GM12891 (cell line): Measurements from ENCODE around the gene AP2A1.

Experiments
- PAX5 ChIP-seq: IDR thresholded peaks from 2 replicates; pipeline ENCODE4 v1.6.1; 2011; ENCODE audit warnings: low read length, moderate library complexity, mild to moderate bottlenecking; ENCODE audit not compliant: insufficient read depth, severe bottlenecking
- POLR2A ChIP-seq: IDR thresholded peaks from 2 replicates; pipeline ENCODE4 v1.6.1; 2011; ENCODE audit warnings: low read depth, low read length, control low read depth
- POLR2AphosphoS5 ChIP-seq: IDR thresholded peaks from 2 replicates; pipeline ENCODE4 v1.6.1; 2011; ENCODE audit warnings: low read depth, low read length, control low read depth
- SPI1 ChIP-seq: IDR thresholded peaks from 2 replicates; pipeline ENCODE4 v1.6.1; 2011; ENCODE audit warnings: low read depth, low read length, control low read depth

DNA sequence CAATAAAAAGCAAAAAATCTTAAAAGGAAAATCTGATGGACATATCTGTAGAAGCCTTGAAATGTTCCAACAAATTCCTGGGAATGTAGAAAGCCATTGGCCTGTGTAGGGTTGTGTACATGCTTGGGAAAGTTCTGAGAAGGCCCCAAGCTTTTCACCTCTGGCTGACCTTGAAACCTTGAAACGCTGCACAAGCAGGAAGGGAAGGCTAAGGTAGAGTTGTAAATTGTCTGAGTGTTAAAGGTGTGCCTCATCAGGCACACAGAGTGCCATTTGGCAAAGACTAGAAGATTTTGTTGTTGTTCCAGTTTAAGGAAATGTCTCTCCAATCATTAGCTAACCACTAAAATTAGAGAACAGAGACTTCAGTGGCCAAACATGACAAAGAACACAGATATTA is 14.1 kb upstream of the AP2A1 start:
- TF ChIP-seq POLR2AphosphoS5 (no peak), POLR2A (no peak), PAX5 (no peak), SPI1 (no peak)
